HepG2 (cell line): ENCODE measurements around the gene FBXL4. TPM values are rescaled to one million over a fixed set of nuclear protein-coding genes. Genes with fewer than 3 reads are reported as not detected.
A peak's percentile ranks its signal among the peaks of the same experiment; 100 is the strongest.

Source experiments
- ATAC-seq: fragments of 200-7000 bp; cut with Tn5 transposase; 3 replicates; pipeline ENCODE4 v1.9.1; 2020; ENCODE audit warnings: mild to moderate bottlenecking, moderate library complexity
- BruUV-seq: library from RNA; stranded (reverse); fragments of 400-500 nt; replicated peaks from 2 replicates; lab custom pipeline; 2021; lab: Mats Ljungman, UMichigan
- CTCF ChIA-PET: fragments of 300-600 bp; formaldehyde crosslinking; extraction: SDS; loops from one replicate; lab custom pipeline; 2021; ENCODE audit warnings: low total read pairs, inconsistent platforms, low intra/inter-chr PET ratio; lab: Yijun Ruan, JAX
- POLR2A ChIA-PET: fragments of 350-600 bp; sonication (Branson Sonifier 250); formaldehyde crosslinking; loops from one replicate; lab custom pipeline; 2020; ENCODE audit warnings: antibody characterized with exemption, inconsistent platforms; lab: Yijun Ruan, JAX
- DNase-seq: peaks from one replicate; pipeline ENCODE4 v3.0.0-alpha.2; 2015; ENCODE audit warnings: low spot score
- FAIRE-seq: peaks from 3 replicates; lab custom pipeline; 2011; peaks lifted over from hg19 to GRCh38; lab: Jason Lieb, UNC
- H2AFZ ChIP-seq: one replicate; pipeline ENCODE4 v1.6.1; 2011; ENCODE audit warnings: low read length, inconsistent platforms
- H3K27ac ChIP-seq: fragments of 300-600 bp; 3 replicates; pipeline ENCODE4 v1.8.0; 2011; ENCODE audit warnings: mixed run types, mild to moderate bottlenecking, mixed read lengths, low read length, inconsistent platforms; ENCODE audit not compliant: insufficient read depth; ENCODE audit errors: extremely low read length
- H3K27me3 ChIP-seq, 2 experiments: fragments of 200-600 bp in 1 of 2; 2 replicates in 1 of 2; 3 replicates in 1 of 2; pipeline versions ENCODE4 v1.6.0 to v1.8.0; 2011; ENCODE audit warnings: low read length in 2 of 2, mild to moderate bottlenecking in 2 of 2, moderate library complexity in 2 of 2, inconsistent platforms in 1 of 2; ENCODE audit not compliant: insufficient read depth in 2 of 2, control insufficient read depth in 1 of 2
- H3K36me3 ChIP-seq, 2 experiments: fragments of 200-600 bp in 1 of 2; replicated peaks in 1 of 2; 2 replicates in 1 of 2; 3 replicates in 1 of 2; pipeline versions ENCODE4 v1.5.1 to v1.8.0; 2011; ENCODE audit warnings: low read length in 2 of 2, inconsistent platforms in 1 of 2; ENCODE audit not compliant: insufficient read depth in 2 of 2, control insufficient read depth in 1 of 2
- H3K4me1 ChIP-seq: 2 replicates; pipeline ENCODE4 v1.5.1; 2012; ENCODE audit warnings: low read length, inconsistent platforms; ENCODE audit not compliant: insufficient read depth
- H3K4me2 ChIP-seq: 2 replicates; pipeline ENCODE4 v1.6.0; 2011; ENCODE audit warnings: low read depth, low read length, inconsistent platforms
- H3K4me3 ChIP-seq, 3 experiments: fragments of 200-600 bp in 1 of 3; sonication (generic), shearing (Covaris generic) in 1 of 3; replicated peaks in 1 of 3; 2 replicates each; pipeline ENCODE4 v1.5.1; 2011 to 2016; ENCODE audit warnings: low read length in 3 of 3, inconsistent platforms in 2 of 3, low read depth in 2 of 3, mild to moderate bottlenecking in 2 of 3, control low read depth in 1 of 3, mixed read lengths in 1 of 3; ENCODE audit not compliant: insufficient read depth in 1 of 3
- H3K79me2 ChIP-seq: one replicate; pipeline ENCODE4 v1.6.1; 2011; ENCODE audit warnings: low read length, inconsistent platforms; ENCODE audit not compliant: insufficient read depth
- H3K9ac ChIP-seq: 2 replicates; pipeline ENCODE4 v1.6.0; 2011; ENCODE audit warnings: mild to moderate bottlenecking, low read depth, low read length, inconsistent platforms; ENCODE audit not compliant: insufficient read depth
- H3K9me3 ChIP-seq: 2 replicates; pipeline ENCODE4 v1.5.1; 2012; ENCODE audit warnings: mild to moderate bottlenecking, low read length
- H4K20me1 ChIP-seq: 2 replicates; pipeline ENCODE4 v1.6.0; 2011; ENCODE audit warnings: inconsistent platforms, mild to moderate bottlenecking, low read length, moderate library complexity; ENCODE audit not compliant: insufficient read depth
- AGO1 ChIP-seq: fragments of 200-400 bp; formaldehyde crosslinking; IDR thresholded peaks from 2 replicates; pipeline ENCODE4 v1.6.1; 2017; ENCODE audit warnings: mild to moderate bottlenecking, low read depth, low read length, moderate library complexity; ENCODE audit not compliant: poor library complexity, severe bottlenecking
- ARID2 ChIP-seq: sonication (generic); formaldehyde crosslinking; IDR thresholded peaks from 2 replicates; pipeline ENCODE4 v1.8.1; 2022; ENCODE audit warnings: mild to moderate bottlenecking, missing genetic modification reagents, borderline replicate concordance
- CHCHD3 ChIP-seq: sonication (generic); formaldehyde crosslinking; IDR thresholded peaks from 2 replicates; pipeline ENCODE4 v1.8.0; 2022; ENCODE audit warnings: mild to moderate bottlenecking, missing genetic modification reagents, moderate library complexity
- GRHL1 ChIP-seq: sonication (generic); formaldehyde crosslinking; conservative IDR thresholded peaks from 2 replicates; pipeline ENCODE4 v1.8.0; 2022; ENCODE audit warnings: missing genetic modification reagents
- NCOR1 ChIP-seq: fragments of 200-600 bp; sonication (generic); IDR thresholded peaks from 2 replicates; pipeline ENCODE4 v1.7.0; 2017; ENCODE audit warnings: antibody characterized with exemption, low read length, borderline replicate concordance
- NRL ChIP-seq: sonication (generic); formaldehyde crosslinking; IDR thresholded peaks from 2 replicates; pipeline ENCODE4 v1.5.0; 2020; ENCODE audit warnings: missing genetic modification reagents, mild to moderate bottlenecking, moderate library complexity, borderline replicate concordance
- POLR2AphosphoS5 ChIP-seq: IDR thresholded peaks from 2 replicates; pipeline ENCODE4 v1.6.1; 2012; ENCODE audit warnings: low read depth, low read length
- SOX13 ChIP-seq, 3 experiments: fragments of 450-650 bp in 1 of 3; sonication (generic) in 1 of 3; formaldehyde crosslinking in 1 of 3; IDR thresholded peaks in 2 of 3; conservative IDR thresholded peaks in 1 of 3; 2 replicates each; pipeline versions ENCODE4 v1.5.0 to v1.6.1; 2016 to 2020; ENCODE audit warnings: antibody characterized with exemption in 1 of 3, mild to moderate bottlenecking in 1 of 3, missing compliant biosample characterization in 1 of 3, missing genetic modification reagents in 1 of 3, moderate library complexity in 1 of 3
- TCF12 ChIP-seq, 2 experiments: fragments of 450-650 bp in 1 of 2; sonication (generic) in 1 of 2; formaldehyde crosslinking in 1 of 2; IDR thresholded peaks; 2 replicates each; pipeline versions ENCODE4 v1.6.1 to v1.8.0; 2017 to 2022; ENCODE audit warnings: antibody characterized with exemption in 1 of 2, mild to moderate bottlenecking in 1 of 2, missing genetic modification reagents in 1 of 2, moderate library complexity in 1 of 2
- TOPORS ChIP-seq: sonication (generic); formaldehyde crosslinking; IDR thresholded peaks from 2 replicates; pipeline ENCODE4 v1.8.0; 2023; ENCODE audit warnings: mild to moderate bottlenecking, missing genetic modification reagents
- ZNF34 ChIP-seq: sonication (generic); formaldehyde crosslinking; IDR thresholded peaks from 2 replicates; pipeline ENCODE4 v1.4.0; 2020; ENCODE audit warnings: mild to moderate bottlenecking, missing genetic modification reagents, borderline replicate concordance
- ZNF550 ChIP-seq: sonication (generic); formaldehyde crosslinking; IDR thresholded peaks from 2 replicates; pipeline ENCODE4 v1.4.0; 2020; ENCODE audit warnings: mild to moderate bottlenecking, missing genetic modification reagents, borderline replicate concordance
- ZNF891 ChIP-seq: sonication (generic); formaldehyde crosslinking; IDR thresholded peaks from 2 replicates; pipeline ENCODE4 v1.5.0; 2020; ENCODE audit warnings: mild to moderate bottlenecking, missing genetic modification reagents
- WGBS: methylation state at CpG from one replicate; pipeline ENCODE4 v1.1.6; 2017; ENCODE audit warnings: low lambda C conversion rate; 5-methylcytosine and 5-hydroxymethylcytosine counted together
- in situ Hi-C: cut with HindIII; loops from 2 replicates; pipeline ENCODE4 v1.10.0; 2017; ENCODE audit warnings: low pct_unique_long_range_greater_than_20kb; ENCODE audit not compliant: extremely low pct_ligation_motif_present
- intact Hi-C: fragments of 100-400 bp; cut with micrococcal nuclease; formaldehyde crosslinking; loops from one replicate; pipeline ENCODE4 v1.10.0; 2022; ENCODE audit not compliant: unreplicated experiment
- polyA plus RNA-seq, 8 experiments: library from polyadenylated mRNA; depleted of rRNA in 3 of 8; stranded (reverse) in 7 of 8; unstranded in 1 of 8; fragments of >200 nt; fragmentation: Illumina TruSeq in 4 of 8; extraction: Trizol in 4 of 8; gene quantifications; 2 replicates each; pipeline versions ENCODE4 v1.2.1 to v1.2.3, GENCODE V29; 2011 to 2016; ENCODE audit warnings: low read depth in 4 of 8, missing spikeins in 1 of 8, mixed read lengths in 1 of 8; ENCODE audit not compliant: insufficient read depth in 1 of 8
- total RNA-seq, 5 experiments: library from RNA; depleted of rRNA; stranded (reverse); fragments of >200 nt; fragmentation: Illumina TruSeq; extraction: Trizol; gene quantifications; 2 replicates each; pipeline ENCODE4 v1.2.3, GENCODE V29; 2016; ENCODE audit warnings: low read depth in 1 of 5

The FBXL4 gene
- total and polyA plus RNA-seq, 2 of the 13 experiments (the other 11 are each of a cell fraction or from before 2014, with no cell fraction given), result 13.2 to 17.6 TPM

GRCh38 chr6:98977671-98978292, 30.0 kb upstream of the FBXL4 start:
- DNase-seq (no peak), FAIRE-seq (no peak), ATAC-seq (no peak)
- Histone ChIP-seq H3K4me2 (no peak overlapping the region), H2AFZ (no peak overlapping the region), H3K27me3 (no peaks in the 10 kb centered on the region), H3K9me3 (no peaks in the 10 kb centered on the region), H3K27ac (no peak overlapping the region), H3K4me1 (no peaks in the 10 kb centered on the region), H4K20me1 (no peaks in the 10 kb centered on the region), H3K79me2 (no peaks in the 10 kb centered on the region), H3K36me3 (no peaks in the 10 kb centered on the region), H3K9ac (no peak overlapping the region), H3K4me3 (no peak overlapping the region)
- no peak for TF ChIP-seq ZNF550
- no peak for TF ChIP-seq SOX13 (IDR thresholded peaks at IDR 0.05)
- TF ChIP-seq SOX13 (CRISPR knock-in tag; conservative IDR thresholded peaks at IDR 0.05 in 1 of 2, IDR thresholded peaks at IDR 0.05 in 1 of 2), result peak in 1 of 2 experiments; percentile 33; a peak in 1 of 4 replicates
- WGBS, result 0% methylated on average over 2 of the region's 2 CpGs
- intact Hi-C loops (no loop called here), in situ Hi-C loops (no loop called here)
- no TSS peak for BruUV-seq
- ChIA-PET CTCF (no interaction called here), POLR2A (no interaction called here)

- no peak for DNase-seq
- Histone ChIP-seq H3K9ac (no peak overlapping the region), H2AFZ (no peak overlapping the region), H3K27me3 (no peaks in the 10 kb centered on the region), H3K4me3 (no peak overlapping the region), H3K79me2 (no peaks in the 10 kb centered on the region), H4K20me1 (no peaks in the 10 kb centered on the region), H3K27ac (no peak overlapping the region), H3K4me1 (no peaks in the 10 kb centered on the region), H3K4me2 (no peak overlapping the region), H3K36me3 (no peaks in the 10 kb centered on the region), H3K9me3 (no peaks in the 10 kb centered on the region)
- FAIRE-seq, result no peak
- WGBS, result 3% methylated on average over 4 of the region's 4 CpGs
- CTCF ChIA-PET, result no interaction called here
- intact Hi-C loops (no loop called here), in situ Hi-C loops (no loop called here)
- no peak for ATAC-seq
- POLR2A ChIA-PET, result no interaction called here
- no TSS peak for BruUV-seq
- TF ChIP-seq ARID2 (CRISPR knock-in tag) (no peak), POLR2AphosphoS5 (no peak), ZNF34 (CRISPR knock-in tag) (no peak), GRHL1 (CRISPR knock-in tag) (no peak), NRL (CRISPR knock-in tag) (no peak), NCOR1 (no peak), ZNF891 (CRISPR knock-in tag) (no peak), TOPORS (CRISPR knock-in tag) (no peak), AGO1 (no peak), CHCHD3 (CRISPR knock-in tag) (no peak), TCF12 (IDR thresholded peaks at IDR 0.05) (no peak), TCF12 (CRISPR knock-in tag; IDR thresholded peaks at IDR 0.05) (no peak)
These were observed 29.1 kb upstream of the FBXL4 start for GRCh38 chr6:98976674-98977385.
